Esophagus squamous epithelium (tissue), 5 donors: ENCODE data around the gene PPT2. TPM values are rescaled to one million over a fixed set of nuclear protein-coding genes. Genes with fewer than 3 reads are reported as not detected.
A peak's percentile ranks its signal among the peaks of the same experiment; 100 is the strongest.

Experiments
- DNase-seq: peaks from one replicate; lab custom pipeline; 2025; lab: John Stamatoyannopoulos, UW
- H3K27ac ChIP-seq, 4 donors: fragments of 200-600 bp; sonication (generic); one replicate each; pipeline ENCODE4 v1.5.1; 2016 to 2019; ENCODE audit warnings: mild to moderate bottlenecking in 1 of 4
- H3K27me3 ChIP-seq, 4 donors: fragments of 200-600 bp; sonication (generic); 1 replicate in 3 of 4; 2 replicates in 1 of 4; pipeline versions ENCODE4 v1.5.1 to v1.6.0; 2017 to 2021; ENCODE audit warnings: antibody characterized with exemption in 1 of 4
- H3K36me3 ChIP-seq, 3 donors: fragments of 200-600 bp; sonication (generic); one replicate each; pipeline ENCODE4 v1.5.1; 2016 to 2019
- H3K4me1 ChIP-seq, 3 donors: fragments of 200-600 bp; sonication (generic); one replicate each; pipeline ENCODE4 v1.5.1; 2017 to 2019
- H3K4me3 ChIP-seq, 4 donors: fragments of 200-600 bp; sonication (generic); 1 replicate in 3 of 4; 2 replicates in 1 of 4; pipeline ENCODE4 v1.5.1; 2016 to 2019; ENCODE audit warnings: mild to moderate bottlenecking in 2 of 4, moderate library complexity in 1 of 4
- H3K9me3 ChIP-seq, 3 donors: fragments of 200-600 bp; sonication (generic); one replicate each; pipeline ENCODE4 v1.5.1; 2016 to 2019
- CTCF ChIP-seq, 6 experiments: fragments of 450-650 bp in 4 of 6; fragments of 200-600 bp in 2 of 6; sonication (generic) in 2 of 6; IDR thresholded peaks; one replicate each; pipeline ENCODE4 v1.5.1; 2016 to 2019; ENCODE audit warnings: antibody characterized with exemption in 6 of 6, mild to moderate bottlenecking in 4 of 6, moderate library complexity in 4 of 6
- POLR2A ChIP-seq, 4 donors: fragments of 450-650 bp; IDR thresholded peaks; one replicate each; pipeline ENCODE4 v1.6.1; 2017; ENCODE audit warnings: antibody characterized with exemption in 4 of 4, mild to moderate bottlenecking in 4 of 4, moderate library complexity in 3 of 4
- WGBS, 2 donors: methylation state at CpG; one replicate each; pipeline ENCODE4 v1.1.5; 2018; 5-methylcytosine and 5-hydroxymethylcytosine counted together
- intact Hi-C: fragments of 100-400 bp; cut with DNase I; formaldehyde crosslinking; loops from one replicate; pipeline ENCODE4 v1.15.0; 2022
- total RNA-seq, 4 donors: library from RNA; depleted of rRNA; stranded (reverse); fragments of >200 nt; gene quantifications; one replicate each; pipeline ENCODE4 v1.1.0, GENCODE V29; 2016
- donor health status: DM: yes; HTN: yes; CAD: no.

PPT2 gene
- total RNA-seq, 4 donors from 2014 or later, result 17.3 to 133 (median 23.7) TPM

GRCh38 chr6:32112431-32112980 lies 41.4 kb upstream of the PPT2 start:
- intact Hi-C loops, result no loop called here
- 46 to 57% methylated on average over 9 of the region's 9 CpGs for WGBS, 2 donors
- Histone ChIP-seq H3K9me3 (no peaks in the 10 kb centered on the region), H3K27ac (peak overlapping the region; percentile 24 to 89 (median 85)), H3K4me1 (peaks cover 25 to 76% (median 54%) of the 10 kb centered on the region in 3 donors), H3K36me3 (peaks cover 6 to 34% (median 19%) of the 10 kb centered on the region in 3 donors), H3K4me3 (no peak overlapping the region), H3K27me3 (peaks cover 0 to 6% (median 0%) of the 10 kb centered on the region in 4 donors)
- TF ChIP-seq POLR2A (IDR thresholded peaks at IDR 0.05) (no peak), CTCF (IDR thresholded peaks at IDR 0.05) (no peak)
- DNase-seq, result no peak

GRCh38 chr6:32113386-32114352 lies 40.3 kb upstream of the PPT2 start:
- peaks cover 14 to 68% (median 43%) of the 10 kb centered on the region in 3 donors for H3K4me1 ChIP-seq

GRCh38 chr6:32114796-32115195 lies 39.1 kb upstream of the PPT2 start:
- Histone ChIP-seq H3K36me3 (peaks cover 17 to 56% (median 34%) of the 10 kb centered on the region in 3 donors), H3K27ac (peak overlapping the region; percentile 26 to 88 (median 85)), H3K9me3 (no peaks in the 10 kb centered on the region), H3K4me1 (peaks cover 5 to 68% (median 51%) of the 10 kb centered on the region in 3 donors), H3K27me3 (no peaks in the 10 kb centered on the region), H3K4me3 (no peak overlapping the region)
- WGBS, 2 donors, result 59 to 76% methylated on average over 6 to 8 of the region's 8 CpGs
- TF ChIP-seq POLR2A (IDR thresholded peaks at IDR 0.05), result no peak
- intact Hi-C loops, result no loop called here
- DNase-seq, result no peak

More at GRCh38 chr6:32113386-32114352, 40.3 kb upstream of the PPT2 start:
- TF ChIP-seq CTCF (IDR thresholded peaks at IDR 0.05), result peak in 2 of 6 experiments; percentile 11 to 19
- no peak for TF ChIP-seq POLR2A (IDR thresholded peaks at IDR 0.05)
- H3K27ac ChIP-seq, result peak overlapping the region; percentile 26 to 88 (median 85)
- H3K9me3 ChIP-seq, result no peaks in the 10 kb centered on the region
- peaks cover 0 to 5% (median 0%) of the 10 kb centered on the region in 4 donors for H3K27me3 ChIP-seq
- no peak for DNase-seq
- intact Hi-C loops, result no loop called here
- no peak overlapping the region for H3K4me3 ChIP-seq
- whole genome bisulfite sequencing, 2 donors, result 61 to 72% methylated on average over 9 of the region's 9 CpGs
- H3K36me3 ChIP-seq, result peaks cover 13 to 45% (median 28%) of the 10 kb centered on the region in 3 donors

GRCh38 chr6:32115623-32116022 lies 38.3 kb upstream of the PPT2 start:
- Histone ChIP-seq H3K27ac (peak overlapping the region in 1 of 4 donors; percentile 85), H3K4me3 (no peak overlapping the region), H3K4me1 (peaks cover 5 to 63% (median 47%) of the 10 kb centered on the region in 3 donors), H3K36me3 (peaks cover 22 to 65% (median 41%) of the 10 kb centered on the region in 3 donors), H3K27me3 (no peaks in the 10 kb centered on the region), H3K9me3 (no peaks in the 10 kb centered on the region)
- DNase-seq, result no peak
- intact Hi-C loops, result no loop called here
- 86 to 94% methylated on average over 4 to 6 of the region's 6 CpGs for WGBS, 2 donors
- no peak for TF ChIP-seq CTCF (IDR thresholded peaks at IDR 0.05)
- TF ChIP-seq POLR2A (IDR thresholded peaks at IDR 0.05), result no peak

GRCh38 chr6:32116674-32117073 lies 37.3 kb upstream of the PPT2 start:
- Histone ChIP-seq H3K36me3 (peaks cover 28 to 75% (median 50%) of the 10 kb centered on the region in 3 donors), H3K4me3 (no peak overlapping the region), H3K27ac (peak overlapping the region in 1 of 4 donors; percentile 17), H3K9me3 (no peaks in the 10 kb centered on the region), H3K4me1 (peaks cover 5 to 53% (median 37%) of the 10 kb centered on the region in 3 donors), H3K27me3 (no peaks in the 10 kb centered on the region)
- TF ChIP-seq POLR2A (IDR thresholded peaks at IDR 0.05), result no peak
- peak in 4 of 6 experiments; percentile 18 to 42 (median 23) for TF ChIP-seq CTCF (IDR thresholded peaks at IDR 0.05)
- intact Hi-C loops, result no loop called here
- DNase-seq, result no peak
- WGBS, 2 donors, result 83 to 86% methylated on average over 5 to 7 of the region's 7 CpGs
